RWPE2 (cell line): ENCODE measurements around the gene KRT32.

Experiments used
- ATAC-seq: fragments of 200-7000 bp; cut with Tn5 transposase; 3 replicates; pipeline ENCODE4 v1.9.1; 2021; ENCODE audit warnings: low read depth
- DNase-seq: peaks from one replicate; pipeline ENCODE4 v3.0.0-alpha.2; 2020; ENCODE audit warnings: low spot score
- H3K27ac ChIP-seq: fragments of 450-650 bp; 2 replicates; pipeline ENCODE4 v1.5.1; 2017; ENCODE audit warnings: mild to moderate bottlenecking; ENCODE audit not compliant: poor library complexity, severe bottlenecking
- H3K27me3 ChIP-seq: fragments of 250-450 bp; sonication (Bioruptor Pico); 2 replicates; pipeline ENCODE4 v1.5.1; 2021; ENCODE audit warnings: mild to moderate bottlenecking, moderate library complexity; ENCODE audit not compliant: insufficient read depth, poor library complexity, severe bottlenecking
- H3K36me3 ChIP-seq: fragments of 250-450 bp; sonication (Bioruptor Pico); 2 replicates; pipeline ENCODE4 v1.5.1; 2020; ENCODE audit warnings: low read depth, mild to moderate bottlenecking, moderate library complexity
- H3K4me1 ChIP-seq: fragments of 250-450 bp; sonication (Bioruptor Pico); 2 replicates; pipeline ENCODE4 v1.5.1; 2021; ENCODE audit warnings: mild to moderate bottlenecking, moderate library complexity; ENCODE audit not compliant: insufficient read depth, poor library complexity, severe bottlenecking
- H3K4me3 ChIP-seq: fragments of 250-450 bp; sonication (Bioruptor Pico); 2 replicates; pipeline ENCODE4 v1.5.1; 2021; ENCODE audit warnings: mild to moderate bottlenecking, moderate library complexity; ENCODE audit not compliant: severe bottlenecking
- H3K9me3 ChIP-seq: fragments of 250-450 bp; sonication (Bioruptor Pico); 2 replicates; pipeline ENCODE4 v1.5.1; 2021; ENCODE audit warnings: mild to moderate bottlenecking, moderate library complexity; ENCODE audit not compliant: severe bottlenecking
- TF ChIP-seq, protein P1 (sequence below): fragments of 450-650 bp; IDR thresholded peaks from one replicate; pipeline ENCODE4 v1.5.1; 2017; ENCODE audit warnings: mild to moderate bottlenecking, moderate library complexity; ENCODE audit not compliant: poor library complexity, severe bottlenecking

KRT32 gene

DNA sequence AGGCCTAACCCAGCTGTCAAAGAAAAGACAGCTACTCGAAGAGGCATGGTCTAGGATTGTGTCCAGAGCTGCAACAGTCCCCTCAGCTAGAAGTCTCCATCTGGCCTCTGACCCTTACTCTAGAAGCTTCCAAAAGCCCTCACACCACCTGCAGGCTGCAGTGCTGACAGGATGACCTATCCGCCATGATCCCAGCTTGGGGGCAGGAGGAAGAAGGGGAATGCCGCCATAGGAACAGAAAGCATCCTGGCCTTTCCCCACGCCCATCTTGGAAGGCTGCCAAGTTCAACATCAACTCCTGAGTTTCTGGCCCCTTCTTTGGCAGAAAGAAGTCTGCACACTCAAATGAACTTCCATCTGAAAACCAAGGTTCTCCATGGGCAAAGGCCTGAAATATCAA is 25.6 kb upstream of the KRT32 start:
- no peak overlapping the region for H3K4me3 ChIP-seq
- no peak overlapping the region for H3K27ac ChIP-seq
- TF ChIP-seq, protein P1, sequence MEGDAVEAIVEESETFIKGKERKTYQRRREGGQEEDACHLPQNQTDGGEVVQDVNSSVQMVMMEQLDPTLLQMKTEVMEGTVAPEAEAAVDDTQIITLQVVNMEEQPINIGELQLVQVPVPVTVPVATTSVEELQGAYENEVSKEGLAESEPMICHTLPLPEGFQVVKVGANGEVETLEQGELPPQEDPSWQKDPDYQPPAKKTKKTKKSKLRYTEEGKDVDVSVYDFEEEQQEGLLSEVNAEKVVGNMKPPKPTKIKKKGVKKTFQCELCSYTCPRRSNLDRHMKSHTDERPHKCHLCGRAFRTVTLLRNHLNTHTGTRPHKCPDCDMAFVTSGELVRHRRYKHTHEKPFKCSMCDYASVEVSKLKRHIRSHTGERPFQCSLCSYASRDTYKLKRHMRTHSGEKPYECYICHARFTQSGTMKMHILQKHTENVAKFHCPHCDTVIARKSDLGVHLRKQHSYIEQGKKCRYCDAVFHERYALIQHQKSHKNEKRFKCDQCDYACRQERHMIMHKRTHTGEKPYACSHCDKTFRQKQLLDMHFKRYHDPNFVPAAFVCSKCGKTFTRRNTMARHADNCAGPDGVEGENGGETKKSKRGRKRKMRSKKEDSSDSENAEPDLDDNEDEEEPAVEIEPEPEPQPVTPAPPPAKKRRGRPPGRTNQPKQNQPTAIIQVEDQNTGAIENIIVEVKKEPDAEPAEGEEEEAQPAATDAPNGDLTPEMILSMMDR: no peak
- no peak for ATAC-seq
- no peaks in the 10 kb centered on the region for H3K36me3 ChIP-seq
- no peak for DNase-seq
- H3K4me1 ChIP-seq: peaks cover 11% of the 10 kb centered on the region
- H3K27me3 ChIP-seq: no peaks in the 10 kb centered on the region
- H3K9me3 ChIP-seq: no peaks in the 10 kb centered on the region

DNA sequence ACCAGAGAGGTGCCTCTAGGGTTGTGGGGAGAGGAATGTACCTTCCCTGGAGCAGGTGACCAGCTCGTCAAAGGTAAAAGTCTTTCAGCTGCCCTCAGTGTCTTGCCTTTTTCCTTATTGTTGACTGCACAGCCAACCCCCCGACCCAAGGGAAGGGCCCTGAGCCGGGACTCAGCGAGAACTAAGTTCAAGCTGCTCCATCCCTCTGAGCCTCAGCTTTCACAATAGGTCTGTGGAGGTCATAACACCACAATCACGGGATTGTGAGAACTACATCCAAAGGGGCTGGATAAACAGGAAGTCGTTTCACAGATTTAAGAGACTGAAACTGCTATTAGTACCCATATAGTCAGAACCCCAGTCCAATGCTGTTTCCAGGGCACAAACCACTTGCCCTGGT is 25.2 kb upstream of the KRT32 start:
- no peak for ATAC-seq
- H3K27me3 ChIP-seq: no peaks in the 10 kb centered on the region
- peaks cover 11% of the 10 kb centered on the region for H3K4me1 ChIP-seq
- no peak for DNase-seq
- no peak overlapping the region for H3K4me3 ChIP-seq
- H3K27ac ChIP-seq: no peak overlapping the region
- H3K36me3 ChIP-seq: no peaks in the 10 kb centered on the region
- H3K9me3 ChIP-seq: no peaks in the 10 kb centered on the region
- TF ChIP-seq, protein P1: no peak

DNA sequence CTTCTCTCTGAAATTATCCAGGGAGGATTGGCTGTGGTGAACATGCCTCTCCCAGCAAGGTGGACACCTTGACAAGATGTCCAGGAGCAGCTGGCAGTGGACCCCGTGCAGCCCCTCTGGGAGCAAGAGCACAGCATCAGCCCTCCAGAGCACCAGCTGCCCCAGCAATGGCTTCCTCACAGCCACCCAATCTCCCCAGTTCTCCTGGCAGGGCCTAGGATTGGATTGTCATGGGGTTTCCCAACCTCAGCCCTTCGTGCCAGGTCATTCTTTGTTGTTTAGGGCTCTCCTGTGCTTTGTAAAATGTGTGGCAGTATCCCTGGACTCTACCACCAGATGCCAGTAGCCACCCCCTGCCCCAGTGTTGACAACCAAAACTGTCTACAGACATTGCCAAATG is 24.3 kb upstream of the KRT32 start:
- DNase-seq (no peak), ATAC-seq (no peak)
- H3K4me1 ChIP-seq: peaks cover 7% of the 10 kb centered on the region
- H3K27ac ChIP-seq: no peak overlapping the region
- TF ChIP-seq, protein P1: no peak
- H3K4me3 ChIP-seq: no peak overlapping the region
- H3K36me3 ChIP-seq: no peaks in the 10 kb centered on the region
- no peaks in the 10 kb centered on the region for H3K27me3 ChIP-seq
- H3K9me3 ChIP-seq: no peaks in the 10 kb centered on the region

GRCh38 chr17:41490000-41490990 is 23.1 kb upstream of the KRT32 start:
- no peak overlapping the region for H3K27ac ChIP-seq
- peaks cover 7% of the 10 kb centered on the region for H3K4me1 ChIP-seq
- no peak overlapping the region for H3K4me3 ChIP-seq
- DNase-seq (no peak), ATAC-seq (no peak)
- no peaks in the 10 kb centered on the region for H3K27me3 ChIP-seq
- no peaks in the 10 kb centered on the region for H3K9me3 ChIP-seq
- TF ChIP-seq, protein P1: no peak
- no peaks in the 10 kb centered on the region for H3K36me3 ChIP-seq

DNA sequence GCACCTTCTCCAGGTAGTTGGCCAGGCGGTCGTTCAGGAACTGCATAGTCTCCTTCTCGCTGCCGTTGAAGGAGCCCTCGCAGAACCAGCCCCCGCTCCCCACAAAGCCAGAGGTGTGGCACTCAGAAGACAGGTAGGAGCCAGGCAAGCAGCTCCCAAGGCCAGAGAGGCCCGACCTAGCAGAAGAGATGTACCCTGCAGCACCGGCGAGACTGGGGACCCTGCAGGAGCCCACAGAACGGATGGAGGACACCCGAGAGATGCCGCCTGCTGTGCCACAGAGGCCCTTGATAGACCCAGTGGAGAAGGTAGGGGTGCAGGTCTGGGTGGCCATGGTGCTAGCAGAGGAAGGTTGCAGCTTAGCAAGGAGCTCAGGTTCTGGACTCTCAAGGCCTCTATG is 22.3 kb upstream of the KRT32 start, which contains the start of gene KRT36:
Gene KRT36, minus strand, starts transcription at position 380 of the 400 bp plus-strand sequence. Its CDS starts 46 bp downstream, at position 334.
- no peak for ATAC-seq
- Histone ChIP-seq H3K36me3 (no peaks in the 10 kb centered on the region), H3K27ac (no peak within 1 kb of the TSS)

More for the DNA sequence above, 22.3 kb upstream of the KRT32 start, which contains the start of gene KRT36:
- no peak for DNase-seq
- TF ChIP-seq, protein P1: no peak
- H3K9me3 ChIP-seq: no peaks in the 10 kb centered on the region
- no peaks in the 10 kb centered on the region for H3K27me3 ChIP-seq
- H3K4me1 ChIP-seq: peaks cover 3% of the 10 kb centered on the region
- H3K4me3 ChIP-seq: no peak within 1 kb of the TSS
